Measurements from ENCODE around the gene IL9R.
"Not testable (repeated sequence)": the region's sequence is repeated elsewhere in the genome, so short reads cannot be mapped to it uniquely, and the experiment has no call there.

IL9R gene

DNA sequence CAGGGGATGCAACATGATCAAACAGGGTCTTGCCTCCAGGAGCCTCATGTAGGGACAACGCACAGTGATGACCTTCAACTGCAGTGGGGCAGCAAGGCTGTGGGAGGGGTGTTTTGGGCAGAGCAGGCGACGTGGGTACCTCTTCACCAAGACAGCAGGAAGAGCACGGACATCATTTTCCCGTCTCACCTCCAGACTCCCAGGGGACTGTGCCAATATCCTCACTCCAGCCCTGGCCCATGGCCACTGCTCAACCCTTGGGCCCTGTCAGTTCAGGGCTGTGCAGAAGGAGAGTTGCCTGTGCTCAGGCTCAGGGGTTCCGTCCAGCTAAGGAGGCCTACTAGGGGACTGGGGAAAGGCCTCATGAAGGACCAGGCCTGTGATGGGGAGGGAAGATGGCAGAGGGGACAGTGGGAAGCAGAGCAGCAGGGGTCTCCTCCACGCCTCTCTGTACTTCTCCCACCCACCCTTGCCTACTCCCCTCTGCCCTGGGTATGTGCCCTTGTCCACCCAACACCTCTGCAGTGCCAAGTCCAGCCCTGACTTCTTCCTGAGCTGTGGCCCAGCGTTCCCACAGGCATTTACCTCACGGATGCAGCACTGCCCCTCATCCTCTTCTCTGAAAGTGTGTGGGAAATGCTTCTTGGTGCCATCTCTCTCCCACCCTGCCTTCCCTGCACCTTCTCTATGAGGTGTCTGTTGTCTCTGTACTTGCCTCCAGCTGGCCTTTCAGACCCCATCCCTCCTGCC, 1.4 kb downstream of the IL9R start:
- DNase-seq: no peak

DNA sequence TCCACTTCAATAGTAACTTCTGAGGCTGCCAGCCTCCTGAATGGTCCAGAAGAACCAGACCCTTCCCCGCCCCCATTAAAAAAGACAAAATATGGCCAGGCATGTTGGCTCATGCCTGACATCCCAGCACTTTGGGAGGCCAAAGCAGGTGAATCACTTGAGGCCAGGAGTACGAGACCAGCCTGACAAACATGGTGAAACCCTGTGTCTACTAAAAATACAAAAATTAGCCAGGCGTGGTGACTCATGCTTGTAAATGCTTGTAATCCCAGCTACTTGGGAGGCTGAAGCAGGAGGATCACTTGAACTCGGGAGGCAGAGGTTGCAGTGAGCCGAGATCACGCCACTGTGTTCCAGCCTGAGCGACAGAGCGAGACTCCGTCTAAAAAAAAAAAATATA, 2.3 kb downstream of the IL9R start:
- not testable (repeated sequence) for DNase-seq

DNA sequence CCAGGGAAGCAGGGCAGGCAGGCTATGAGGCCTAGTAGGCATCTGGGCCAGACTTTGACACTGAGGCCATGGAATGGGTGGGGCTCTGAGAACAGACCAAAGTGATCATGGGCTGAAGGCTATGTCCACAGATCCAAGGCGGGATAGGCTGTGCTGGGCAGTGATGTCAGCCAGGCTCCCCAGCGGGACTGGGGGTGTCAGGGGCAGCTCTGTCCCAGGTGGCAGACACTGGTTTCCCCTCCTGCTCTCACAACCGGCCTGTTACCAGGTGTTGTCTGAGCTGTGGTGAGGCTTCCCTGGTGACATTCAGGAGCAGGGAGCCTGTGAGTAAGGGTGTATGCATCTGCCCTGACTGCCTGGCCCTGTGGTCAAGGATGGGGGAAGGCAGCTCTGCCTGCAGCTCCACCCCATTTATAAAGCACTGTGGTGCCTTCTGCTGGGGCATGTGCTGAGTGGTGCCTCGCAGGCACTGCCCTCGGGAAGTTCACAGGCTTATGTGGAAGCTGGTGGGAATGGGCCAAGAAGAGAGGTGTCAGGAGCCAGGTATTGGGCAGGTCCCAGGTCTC, 2.9 kb downstream of the IL9R start:
- DNase-seq: no peak

DNA sequence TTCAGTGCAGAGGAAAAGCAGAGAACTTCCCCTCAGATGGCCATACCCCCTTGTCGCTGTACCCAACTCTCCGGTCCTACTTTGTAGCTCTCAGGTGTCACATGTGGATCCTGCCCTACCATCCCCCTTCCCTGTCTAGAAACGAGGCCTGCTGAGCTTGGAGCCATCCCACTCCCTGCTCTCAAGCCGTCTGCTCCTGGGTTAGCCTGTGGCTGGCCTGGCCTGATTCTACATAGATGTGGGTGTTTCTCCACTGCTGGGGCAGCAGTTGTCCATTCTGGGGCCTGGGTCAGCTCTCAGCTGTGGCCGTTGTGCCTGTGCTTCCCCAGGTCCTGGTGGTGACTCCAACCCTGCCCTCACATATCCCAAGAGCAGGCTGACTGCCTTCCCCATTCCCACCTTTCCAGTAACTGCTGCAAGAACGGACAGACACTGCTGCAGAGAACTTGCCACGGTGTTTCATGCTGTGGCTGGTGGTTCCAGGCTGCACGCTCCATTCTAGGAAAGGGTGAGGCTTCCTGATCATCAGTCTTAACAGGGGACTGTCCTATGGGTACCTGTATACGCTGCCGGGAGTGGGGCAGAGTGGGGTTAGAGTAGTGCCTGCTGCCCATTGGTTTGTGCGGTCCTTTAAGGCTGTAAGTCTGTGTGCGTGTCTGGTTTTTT, 3.6 kb downstream of the IL9R start:
- DNase-seq: no peak

DNA sequence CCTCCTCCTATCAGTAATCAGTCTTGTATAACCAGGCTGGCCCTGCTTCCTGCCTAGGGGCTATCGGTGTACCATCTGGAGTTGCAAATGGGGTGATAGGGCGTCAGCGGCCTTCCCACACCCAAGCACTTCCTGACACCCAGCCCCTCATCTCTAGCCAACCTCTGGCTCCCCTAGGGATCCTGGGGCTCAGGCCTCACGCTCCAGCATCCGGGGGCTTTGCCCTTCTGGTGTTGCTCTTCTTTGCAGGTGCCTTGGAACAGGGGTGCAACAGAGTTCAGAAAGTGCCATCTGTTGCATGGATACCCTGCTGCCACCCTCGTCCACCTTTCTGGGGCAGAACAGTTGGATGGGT, 4.1 kb downstream of the IL9R start:
- no peak for DNase-seq

DNA sequence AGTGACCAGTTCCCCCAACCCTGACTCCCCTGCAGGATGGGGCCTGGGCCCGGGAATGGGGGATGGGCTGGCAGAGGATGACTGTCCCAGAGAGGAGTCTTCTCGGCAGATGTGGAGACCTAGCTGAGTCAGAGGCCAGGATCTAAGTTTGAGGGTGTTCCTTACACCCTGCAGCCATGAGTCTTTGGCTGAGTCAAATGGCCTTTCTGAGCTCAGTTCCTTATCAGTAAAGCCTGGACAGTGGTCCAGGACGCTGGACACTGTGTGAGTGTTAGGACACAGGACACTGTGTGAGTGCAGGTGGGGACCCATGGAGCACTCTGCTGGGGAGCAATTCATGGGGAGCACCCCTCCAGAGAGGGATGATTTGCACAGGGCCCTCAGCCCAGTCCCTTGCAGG, 5.0 kb downstream of the IL9R start:
- no peak for DNase-seq

DNA sequence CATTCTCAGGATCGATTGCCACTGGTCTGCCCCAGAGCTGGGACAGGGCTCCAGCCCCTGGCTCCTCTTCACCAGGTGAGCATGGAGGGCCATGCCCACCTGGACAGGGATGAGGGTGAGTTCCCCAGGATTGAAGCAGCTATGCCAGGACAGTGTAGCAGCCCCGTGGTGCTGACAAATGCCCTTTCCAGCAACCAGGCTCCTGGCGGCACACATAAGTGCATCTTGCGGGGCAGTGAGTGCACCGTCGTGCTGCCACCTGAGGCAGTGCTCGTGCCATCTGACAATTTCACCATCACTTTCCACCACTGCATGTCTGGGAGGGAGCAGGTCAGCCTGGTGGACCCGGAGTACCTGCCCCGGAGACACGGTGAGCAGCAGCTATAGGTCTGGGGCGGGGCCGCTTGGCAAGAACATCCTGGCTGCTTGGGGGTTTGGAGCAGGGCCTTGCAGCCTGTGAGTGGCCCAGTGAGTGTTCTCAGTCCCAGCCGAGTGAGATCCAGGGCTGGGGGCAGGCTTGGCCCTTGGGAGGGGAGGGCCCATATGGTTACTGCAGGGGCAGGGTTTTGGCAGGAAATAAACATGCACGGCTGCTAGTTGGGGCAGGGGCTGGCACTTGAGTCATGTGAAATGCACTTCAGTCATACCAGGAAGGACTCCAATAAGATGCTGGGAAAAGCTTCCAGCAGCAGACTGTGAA, 6.1 kb downstream of the IL9R start:
- DNase-seq: no peak

DNA sequence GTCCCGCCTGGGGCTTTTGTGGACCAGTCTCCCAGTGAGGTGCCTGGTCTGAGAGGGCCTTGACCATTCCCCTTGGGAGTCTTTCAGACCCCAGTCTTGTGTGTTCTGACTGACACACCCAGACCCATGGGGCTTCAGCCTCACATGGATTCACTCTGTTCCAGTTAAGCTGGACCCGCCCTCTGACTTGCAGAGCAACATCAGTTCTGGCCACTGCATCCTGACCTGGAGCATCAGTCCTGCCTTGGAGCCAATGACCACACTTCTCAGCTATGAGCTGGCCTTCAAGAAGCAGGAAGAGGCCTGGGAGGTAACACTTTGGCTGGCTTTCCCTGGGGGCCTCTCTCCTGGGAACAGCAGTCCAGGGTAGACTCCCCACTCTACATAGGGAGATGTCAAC, 6.8 kb downstream of the IL9R start:
- DNase-seq: no peak

DNA sequence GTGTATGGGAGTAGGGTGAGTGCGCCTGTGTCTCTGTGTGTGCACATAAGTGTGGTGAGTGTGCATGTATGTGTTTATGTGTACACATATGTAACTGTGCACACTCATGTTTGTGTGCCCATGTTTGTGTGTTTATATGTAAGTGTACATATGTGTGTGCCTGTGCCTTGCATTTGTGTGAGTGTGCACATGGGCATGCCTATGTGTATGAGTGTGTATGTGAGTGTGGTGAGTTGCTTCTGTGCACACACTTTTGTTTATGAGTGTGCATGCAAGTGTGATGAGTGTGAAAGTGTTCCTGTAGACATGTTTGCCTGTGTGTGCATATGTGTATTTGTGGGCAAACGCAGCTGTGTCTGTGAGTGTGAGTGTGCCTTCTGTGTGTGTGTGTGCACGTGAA, 7.2 kb downstream of the IL9R start:
- DNase-seq: no peak

DNA sequence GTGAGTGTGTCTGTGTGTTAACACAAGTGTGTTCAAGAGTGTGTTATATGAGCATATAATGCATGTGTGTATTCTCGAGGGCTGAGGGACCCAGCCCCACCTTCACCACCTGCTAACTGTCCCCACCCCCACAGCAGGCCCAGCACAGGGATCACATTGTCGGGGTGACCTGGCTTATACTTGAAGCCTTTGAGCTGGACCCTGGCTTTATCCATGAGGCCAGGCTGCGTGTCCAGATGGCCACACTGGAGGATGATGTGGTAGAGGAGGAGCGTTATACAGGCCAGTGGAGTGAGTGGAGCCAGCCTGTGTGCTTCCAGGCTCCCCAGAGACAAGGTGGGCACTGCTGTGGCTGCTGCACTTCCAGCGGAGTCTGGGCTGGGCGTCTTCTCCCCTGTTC, 7.6 kb downstream of the IL9R start:
- no peak for DNase-seq

DNA sequence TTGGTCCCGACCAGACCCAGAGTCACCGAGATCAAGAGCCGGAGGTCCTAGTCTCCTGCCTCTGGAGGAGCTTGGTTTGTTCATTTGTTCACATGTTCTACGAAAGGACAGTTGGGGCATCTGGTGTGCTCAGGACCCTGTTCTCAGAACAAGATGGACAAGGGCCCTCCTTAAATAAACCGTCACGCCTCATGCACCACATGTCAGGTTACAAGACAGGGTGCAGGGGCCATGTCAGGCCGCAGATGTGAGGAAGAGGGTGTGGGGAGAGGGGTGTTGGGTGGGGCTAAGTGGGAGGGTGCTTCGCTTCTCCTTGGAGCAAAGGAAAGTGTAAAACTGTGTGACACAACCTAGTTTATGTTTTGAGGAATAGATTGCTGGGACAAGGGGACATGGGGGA, 9.0 kb downstream of the IL9R start:
- DNase-seq: not testable (repeated sequence)

DNA sequence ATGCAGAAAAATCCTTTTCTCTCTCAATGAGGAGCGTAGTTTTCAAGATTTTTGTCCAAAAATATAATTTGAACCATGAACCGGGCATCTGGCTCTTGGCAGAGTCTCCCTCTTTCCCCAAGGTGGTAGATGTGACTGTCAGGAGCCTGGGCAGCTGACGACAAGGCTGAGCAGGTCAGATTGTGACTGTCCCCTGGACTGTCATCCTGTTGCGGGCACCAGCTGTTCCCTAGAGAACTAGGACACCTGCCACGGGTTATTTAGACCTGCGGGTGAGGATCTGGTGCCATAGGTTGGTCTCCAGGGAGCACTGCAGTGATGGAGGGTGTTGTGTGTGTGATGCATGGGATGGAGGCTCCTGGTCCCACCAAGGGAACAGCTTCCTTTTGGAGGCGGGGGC, 10.9 kb downstream of the IL9R start:
- not testable (repeated sequence) for DNase-seq

DNA sequence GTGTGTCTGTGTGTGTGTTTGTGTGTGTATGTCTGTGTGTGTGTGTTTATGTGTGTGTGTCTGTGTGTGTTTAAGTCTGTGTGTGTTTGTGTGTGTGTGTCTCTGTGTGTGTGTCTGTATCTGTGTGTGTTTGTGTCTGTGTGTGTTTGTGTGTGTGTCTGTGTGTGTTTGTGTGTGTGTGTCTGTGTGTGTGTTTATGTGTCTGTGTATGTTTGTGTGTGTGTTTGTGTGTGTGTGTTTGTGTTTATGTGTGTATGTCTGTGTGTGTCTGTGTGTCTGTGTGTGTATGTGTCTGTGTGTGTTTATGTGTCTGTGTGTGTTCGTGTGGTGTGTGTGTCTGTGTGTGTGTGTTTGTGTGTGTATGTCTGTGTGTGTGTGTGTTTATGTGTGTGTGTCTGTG, 11.4 kb downstream of the IL9R start:
- no peak for DNase-seq

DNA sequence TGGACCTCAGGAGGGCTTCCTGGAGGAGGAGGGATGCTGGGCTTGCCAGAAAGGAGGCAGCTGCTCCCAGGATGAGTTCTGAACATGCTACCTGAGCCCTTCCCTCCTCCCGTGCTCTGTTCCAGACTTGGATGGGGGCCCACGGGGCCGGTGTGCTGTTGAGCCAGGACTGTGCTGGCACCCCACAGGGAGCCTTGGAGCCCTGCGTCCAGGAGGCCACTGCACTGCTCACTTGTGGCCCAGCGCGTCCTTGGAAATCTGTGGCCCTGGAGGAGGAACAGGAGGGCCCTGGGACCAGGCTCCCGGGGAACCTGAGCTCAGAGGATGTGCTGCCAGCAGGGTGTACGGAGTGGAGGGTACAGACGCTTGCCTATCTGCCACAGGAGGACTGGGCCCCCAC, 12.2 kb downstream of the IL9R start:
- DNase-seq: not testable (repeated sequence)

DNA sequence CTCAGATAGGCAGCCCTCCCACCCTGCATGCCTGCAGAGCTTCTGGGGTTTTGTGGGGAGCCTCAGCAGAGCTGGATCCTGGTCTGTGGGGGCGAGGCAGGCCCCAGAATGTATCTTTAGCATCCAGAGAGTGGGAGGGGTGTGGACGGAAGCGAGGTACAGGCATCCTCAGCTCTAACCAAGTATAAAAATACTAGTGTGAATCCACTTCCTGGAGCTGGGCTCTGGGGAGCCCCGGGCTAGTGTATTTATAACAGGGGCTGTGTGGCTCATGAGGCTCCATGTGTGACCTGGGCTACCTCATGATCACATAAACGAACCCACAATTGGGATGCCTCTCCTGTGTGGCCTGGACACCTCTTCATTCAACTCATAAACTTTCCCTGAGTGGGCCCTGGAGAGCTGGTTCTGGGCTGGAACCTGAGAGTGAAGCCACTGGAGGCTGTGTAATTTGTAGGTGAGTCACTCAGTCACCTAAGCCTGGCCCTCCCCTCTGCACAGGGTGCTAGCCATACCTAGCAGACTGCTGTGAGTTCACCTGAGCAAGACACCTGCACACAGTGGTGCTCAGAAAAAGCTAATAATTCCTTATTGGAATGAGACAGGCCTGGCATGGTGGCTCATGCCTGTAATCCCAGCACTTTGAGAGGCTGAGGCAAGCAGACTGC, 15.9 kb downstream of the IL9R start:
- not testable (repeated sequence) for DNase-seq

DNA sequence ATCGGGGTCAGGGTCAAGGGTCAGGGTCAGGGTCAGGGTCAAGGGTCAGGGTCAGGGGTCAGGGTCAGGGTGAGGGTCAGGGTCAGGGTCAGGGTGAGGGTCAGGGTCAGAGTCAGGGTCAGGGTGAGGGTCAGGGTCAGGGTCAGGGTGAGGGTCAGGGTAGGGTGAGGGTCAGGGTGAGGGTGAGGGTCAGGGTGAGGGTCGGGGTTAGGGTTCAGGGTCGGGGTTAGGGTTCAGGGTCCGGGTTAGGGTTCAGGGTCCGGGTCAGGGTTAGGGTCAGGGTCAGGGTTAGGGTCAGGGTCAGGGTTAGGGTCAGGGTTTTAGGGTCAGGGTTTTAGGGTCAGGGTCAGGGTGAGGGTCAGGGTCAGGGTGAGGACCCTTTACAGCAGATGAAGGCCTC, 22.4 kb downstream of the IL9R start:
- DNase-seq: not testable (repeated sequence)

DNA sequence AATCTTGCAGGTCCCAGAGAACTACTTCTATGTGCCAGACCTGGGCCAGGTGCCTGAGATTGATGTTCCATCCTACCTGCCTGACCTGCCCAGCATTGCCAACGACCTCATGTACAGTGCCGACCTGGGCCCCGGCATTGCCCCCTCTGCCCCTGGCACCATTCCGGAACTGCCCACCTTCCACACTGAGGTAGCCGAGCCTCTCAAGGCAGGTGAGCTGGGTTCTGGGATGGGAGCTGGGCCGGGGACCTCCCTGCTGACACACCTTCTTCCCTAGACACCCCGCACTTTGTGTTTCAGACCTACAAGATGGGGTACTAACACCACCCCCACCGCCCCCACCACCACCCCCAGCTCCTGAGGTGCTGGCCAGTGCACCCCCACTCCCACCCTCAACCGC, 25.5 kb downstream of the IL9R start:
- DNase-seq: not testable (repeated sequence)

DNA sequence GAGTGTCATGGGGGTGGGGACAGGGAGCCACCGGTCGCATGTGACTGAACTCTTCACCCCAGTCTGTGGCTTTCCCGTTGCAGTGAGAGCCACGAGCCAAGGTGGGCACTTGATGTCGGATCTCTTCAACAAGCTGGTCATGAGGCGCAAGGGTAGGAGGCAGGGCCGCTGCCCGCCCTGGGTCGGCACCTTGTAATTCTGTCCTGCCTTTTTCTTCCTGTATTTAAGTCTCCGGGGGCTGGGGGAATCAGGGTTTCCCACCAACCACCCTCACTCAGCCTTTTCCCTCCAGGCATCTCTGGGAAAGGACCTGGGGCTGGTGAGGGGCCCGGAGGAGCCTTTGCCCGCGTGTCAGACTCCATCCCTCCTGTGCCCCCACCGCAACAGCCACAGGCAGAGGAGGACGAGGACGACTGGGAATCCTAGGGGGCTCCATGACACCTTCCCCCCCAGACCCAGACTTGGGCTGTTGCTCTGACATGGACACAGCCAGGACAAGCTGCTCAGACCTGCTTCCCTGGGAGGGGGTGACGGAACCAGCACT, 27.5 kb downstream of the IL9R start:
- DNase-seq: not testable (repeated sequence)

DNA sequence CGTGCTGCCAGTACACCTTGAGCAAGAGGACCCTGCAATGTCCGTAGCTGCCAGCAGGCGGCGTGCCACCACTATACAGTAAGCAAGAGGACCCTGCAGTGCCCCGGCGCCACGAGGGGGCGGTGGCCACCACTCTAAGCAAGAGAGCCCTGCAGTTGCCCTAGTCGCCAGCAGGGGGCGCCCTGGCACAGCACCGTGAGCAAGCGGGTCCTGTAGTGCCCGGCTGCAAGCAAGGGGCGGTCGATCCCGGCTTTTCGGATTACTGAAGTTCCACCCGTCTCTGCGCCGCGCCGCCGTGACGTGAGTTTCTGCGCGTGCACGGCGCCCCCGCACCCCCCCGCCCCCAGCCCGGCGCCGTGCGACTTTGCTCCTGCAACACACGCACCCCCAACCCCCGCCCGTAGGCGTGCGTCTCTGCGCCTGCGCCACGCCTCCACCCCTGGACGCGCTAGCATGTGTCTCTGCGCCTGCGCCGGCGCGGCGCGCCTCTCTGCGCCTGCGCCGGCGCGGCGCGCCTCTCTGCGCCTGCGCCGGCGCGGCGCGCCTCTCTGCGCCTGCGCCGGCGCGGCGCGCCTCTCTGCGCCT, 31.2 kb downstream of the IL9R start:
- not testable (repeated sequence) for DNase-seq

DNA sequence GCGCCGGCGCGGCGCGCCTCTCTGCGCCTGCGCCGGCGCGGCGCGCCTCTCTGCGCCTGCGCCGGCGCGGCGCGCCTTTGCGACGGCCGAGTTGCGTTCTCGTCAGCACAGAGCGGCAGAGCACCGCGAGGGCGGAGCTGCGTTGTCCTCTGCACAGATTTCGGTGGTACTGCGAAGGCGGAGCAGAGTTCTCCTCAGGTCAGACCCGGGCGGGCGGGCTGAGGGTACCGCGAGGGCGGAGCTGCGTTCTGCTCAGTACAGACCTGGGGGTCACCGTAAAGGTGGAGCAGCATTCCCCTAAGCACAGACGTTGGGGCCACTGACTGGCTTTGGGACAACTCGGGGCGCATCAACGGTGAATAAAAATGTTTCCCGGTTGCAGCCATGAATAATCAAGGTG, 31.8 kb downstream of the IL9R start:
- DNase-seq: not testable (repeated sequence)

DNA sequence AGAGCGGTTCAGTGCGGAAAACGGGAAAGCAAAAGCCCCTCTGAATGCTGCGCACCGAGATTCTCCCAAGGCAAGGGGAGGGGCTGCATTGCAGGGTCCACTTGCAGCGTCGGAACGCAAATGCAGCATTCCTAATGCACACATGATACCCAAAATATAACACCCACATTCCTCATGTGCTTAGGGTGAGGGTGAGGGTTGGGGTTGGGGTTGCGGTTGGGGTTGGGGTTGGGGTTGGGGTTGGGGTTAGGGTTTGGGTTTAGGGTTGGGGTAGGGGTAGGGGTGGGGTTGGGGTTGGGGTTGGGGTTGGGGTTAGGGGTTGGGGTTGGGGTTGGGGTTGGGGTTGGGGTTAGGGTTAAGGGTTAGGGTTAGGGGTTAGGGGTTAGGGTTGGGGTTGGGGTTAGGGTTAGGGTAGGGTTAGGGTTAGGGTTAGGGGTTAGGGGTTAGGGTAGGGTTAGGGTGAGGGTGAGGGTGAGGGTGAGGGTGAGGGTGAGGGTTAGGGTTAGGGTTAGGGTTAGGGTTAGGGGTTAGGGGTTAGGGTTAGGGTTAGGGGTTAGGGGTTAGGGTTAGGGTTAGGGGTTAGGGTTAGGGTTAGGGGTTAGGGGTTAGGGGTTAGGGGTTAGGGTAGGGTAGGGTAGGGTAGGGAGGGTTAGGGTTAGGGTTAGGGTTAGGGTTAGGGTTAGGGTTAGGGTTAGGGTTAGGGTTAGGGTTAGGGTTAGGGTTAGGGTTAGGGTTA, 32.4 kb downstream of the IL9R start:
- not testable (repeated sequence) for DNase-seq

DNA sequence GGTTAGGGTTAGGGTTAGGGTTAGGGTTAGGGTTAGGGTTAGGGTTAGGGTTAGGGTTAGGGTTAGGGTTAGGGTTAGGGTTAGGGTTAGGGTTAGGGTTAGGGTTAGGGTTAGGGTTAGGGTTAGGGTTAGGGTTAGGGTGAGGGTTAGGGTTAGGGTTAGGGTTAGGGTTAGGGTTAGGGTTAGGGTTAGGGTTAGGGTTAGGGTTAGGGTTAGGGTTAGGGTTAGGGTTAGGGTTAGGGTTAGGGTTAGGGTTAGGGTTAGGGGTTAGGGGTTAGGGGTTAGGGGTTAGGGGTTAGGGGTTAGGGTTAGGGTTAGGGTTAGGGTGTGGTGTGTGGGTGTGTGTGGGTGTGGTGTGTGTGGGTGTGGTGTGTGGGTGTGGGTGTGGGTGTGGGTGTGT, 33.0 kb downstream of the IL9R start:
- not testable (repeated sequence) for DNase-seq

All from activated CD4-positive, alpha-beta T cell treated with anti-CD3 and anti-CD28 coated beads for 1 hour (primary cell).